Body of pancreas (tissue), 4 donors: ENCODE measurements around the gene KCTD2.

ENCODE experiments used
- POLR2A ChIP-seq, 3 donors: fragments of 450-650 bp; IDR thresholded peaks; one replicate each; pipeline ENCODE4 v1.6.1; 2016; ENCODE audit warnings: antibody characterized with exemption in 3 of 3, mild to moderate bottlenecking in 2 of 3
- TF ChIP-seq, protein P1 (sequence below), 7 experiments: fragments of 450-650 bp in 4 of 7; fragments of 200-600 bp in 3 of 7; sonication (generic) in 3 of 7; IDR thresholded peaks; one replicate each; pipeline ENCODE4 v1.5.1; 2016 to 2019; ENCODE audit warnings: antibody characterized with exemption in 7 of 7

DNA sequence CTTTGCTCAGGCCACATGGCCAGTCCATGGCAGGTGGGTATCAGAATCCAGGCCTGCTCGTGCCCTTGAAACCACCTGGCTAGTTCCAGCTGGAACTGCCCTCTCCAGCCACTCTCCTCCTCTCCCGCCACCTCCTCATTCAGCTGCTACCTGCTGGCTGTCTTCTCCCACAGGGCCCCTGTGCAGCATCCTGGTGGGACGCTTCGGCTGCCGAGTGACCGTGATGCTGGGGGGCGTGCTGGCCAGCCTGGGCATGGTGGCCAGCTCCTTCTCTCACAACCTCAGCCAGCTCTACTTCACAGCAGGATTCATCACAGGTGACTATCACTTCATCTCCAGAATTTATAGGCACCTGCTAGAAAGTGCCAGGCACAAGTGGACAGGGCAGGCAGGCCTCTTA, 50.8 kb downstream of the KCTD2 start:
- TF ChIP-seq, protein P1, sequence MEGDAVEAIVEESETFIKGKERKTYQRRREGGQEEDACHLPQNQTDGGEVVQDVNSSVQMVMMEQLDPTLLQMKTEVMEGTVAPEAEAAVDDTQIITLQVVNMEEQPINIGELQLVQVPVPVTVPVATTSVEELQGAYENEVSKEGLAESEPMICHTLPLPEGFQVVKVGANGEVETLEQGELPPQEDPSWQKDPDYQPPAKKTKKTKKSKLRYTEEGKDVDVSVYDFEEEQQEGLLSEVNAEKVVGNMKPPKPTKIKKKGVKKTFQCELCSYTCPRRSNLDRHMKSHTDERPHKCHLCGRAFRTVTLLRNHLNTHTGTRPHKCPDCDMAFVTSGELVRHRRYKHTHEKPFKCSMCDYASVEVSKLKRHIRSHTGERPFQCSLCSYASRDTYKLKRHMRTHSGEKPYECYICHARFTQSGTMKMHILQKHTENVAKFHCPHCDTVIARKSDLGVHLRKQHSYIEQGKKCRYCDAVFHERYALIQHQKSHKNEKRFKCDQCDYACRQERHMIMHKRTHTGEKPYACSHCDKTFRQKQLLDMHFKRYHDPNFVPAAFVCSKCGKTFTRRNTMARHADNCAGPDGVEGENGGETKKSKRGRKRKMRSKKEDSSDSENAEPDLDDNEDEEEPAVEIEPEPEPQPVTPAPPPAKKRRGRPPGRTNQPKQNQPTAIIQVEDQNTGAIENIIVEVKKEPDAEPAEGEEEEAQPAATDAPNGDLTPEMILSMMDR (IDR thresholded peaks at IDR 0.05), result no peak
- no peak for TF ChIP-seq POLR2A (IDR thresholded peaks at IDR 0.05)
